Endometrial microvascular endothelial cells (primary cell): Measurements from ENCODE around the gene CFAP300. TPM values are rescaled to one million over a fixed set of nuclear protein-coding genes. Genes with fewer than 3 reads are reported as not detected.

Source experiments
- in situ Hi-C: cut with HindIII; loops from 2 replicates; pipeline ENCODE4 v1.10.0; 2017; ENCODE audit warnings: low sequenced_read_pairs, low pct_unique_long_range_greater_than_20kb; ENCODE audit errors: inconsistent ontology term
- total RNA-seq: library from RNA; depleted of rRNA; stranded (reverse); fragments of >200 nt; gene quantifications from one replicate; pipeline ENCODE4 v1.2.3, GENCODE V29; 2015; ENCODE audit errors: inconsistent ontology term

Gene CFAP300
- total RNA-seq, result not detected

GRCh38 chr11:102047305-102047924, at the start of gene CFAP300:
Gene CFAP300 (plus strand): TSS chr11:102047437. CDS start chr11:102047471, 34 bp downstream.
- in situ Hi-C loops, result no loop called here

GRCh38 chr11:102001657-102002338, 45.4 kb upstream of the CFAP300 start:
- in situ Hi-C loops, result no loop called here

- in situ Hi-C loops, result no loop called here
Observed at GRCh38 chr11:102004220-102004619, 43.0 kb upstream of the CFAP300 start.

- in situ Hi-C loops, result no loop called here
Observed at GRCh38 chr11:102005306-102005705, 41.9 kb upstream of the CFAP300 start.

- in situ Hi-C loops, result no loop called here
Observed at GRCh38 chr11:102006835-102007566, 40.2 kb upstream of the CFAP300 start.

- in situ Hi-C loops, result no loop called here
Observed at GRCh38 chr11:102007567-102008437, 39.4 kb upstream of the CFAP300 start.

- in situ Hi-C loops, result no loop called here
Observed at GRCh38 chr11:102010776-102011494, 36.3 kb upstream of the CFAP300 start.

GRCh38 chr11:102012946-102013345, 34.3 kb upstream of the CFAP300 start:
- in situ Hi-C loops, result no loop called here

GRCh38 chr11:102014756-102015155, 32.5 kb upstream of the CFAP300 start:
- in situ Hi-C loops, result no loop called here

GRCh38 chr11:102017026-102017425, 30.2 kb upstream of the CFAP300 start:
- in situ Hi-C loops, result no loop called here

GRCh38 chr11:102026217-102026616, 21.0 kb upstream of the CFAP300 start:
- in situ Hi-C loops, result no loop called here

- in situ Hi-C loops, result no loop called here
Observed at GRCh38 chr11:102026959-102027358, 20.3 kb upstream of the CFAP300 start.

GRCh38 chr11:102036757-102037156, 10.5 kb upstream of the CFAP300 start:
- in situ Hi-C loops, result no loop called here

GRCh38 chr11:102046841-102047240, 396 bp upstream of the CFAP300 start:
- in situ Hi-C loops, result no loop called here

- in situ Hi-C loops, result no loop called here
Observed at GRCh38 chr11:102050927-102051575, 3.8 kb downstream of the CFAP300 start.

GRCh38 chr11:102061276-102061675, 14.0 kb downstream of the CFAP300 start:
- in situ Hi-C loops, result no loop called here

- in situ Hi-C loops, result no loop called here
Observed at GRCh38 chr11:102062106-102062505, 14.9 kb downstream of the CFAP300 start.

GRCh38 chr11:102064316-102064715, 17.1 kb downstream of the CFAP300 start:
- in situ Hi-C loops, result no loop called here
